ENCODE results near the gene KCNQ1. TPM values are rescaled to one million over a fixed set of nuclear protein-coding genes. Genes with fewer than 3 reads are reported as not detected.

Gene KCNQ1
- total RNA-seq, 2 donors from 2014 or later: 51.4 to 55.8 TPM

GRCh38 chr11:2828585-2829330, 383.9 kb downstream of the KCNQ1 start:
- H3K9ac ChIP-seq (ENCODE audit: low read depth in 2 of 2, low read length in 2 of 2): no peak overlapping the region
- no peak overlapping the region for H3K4me3 ChIP-seq
- TF ChIP-seq, protein P1, sequence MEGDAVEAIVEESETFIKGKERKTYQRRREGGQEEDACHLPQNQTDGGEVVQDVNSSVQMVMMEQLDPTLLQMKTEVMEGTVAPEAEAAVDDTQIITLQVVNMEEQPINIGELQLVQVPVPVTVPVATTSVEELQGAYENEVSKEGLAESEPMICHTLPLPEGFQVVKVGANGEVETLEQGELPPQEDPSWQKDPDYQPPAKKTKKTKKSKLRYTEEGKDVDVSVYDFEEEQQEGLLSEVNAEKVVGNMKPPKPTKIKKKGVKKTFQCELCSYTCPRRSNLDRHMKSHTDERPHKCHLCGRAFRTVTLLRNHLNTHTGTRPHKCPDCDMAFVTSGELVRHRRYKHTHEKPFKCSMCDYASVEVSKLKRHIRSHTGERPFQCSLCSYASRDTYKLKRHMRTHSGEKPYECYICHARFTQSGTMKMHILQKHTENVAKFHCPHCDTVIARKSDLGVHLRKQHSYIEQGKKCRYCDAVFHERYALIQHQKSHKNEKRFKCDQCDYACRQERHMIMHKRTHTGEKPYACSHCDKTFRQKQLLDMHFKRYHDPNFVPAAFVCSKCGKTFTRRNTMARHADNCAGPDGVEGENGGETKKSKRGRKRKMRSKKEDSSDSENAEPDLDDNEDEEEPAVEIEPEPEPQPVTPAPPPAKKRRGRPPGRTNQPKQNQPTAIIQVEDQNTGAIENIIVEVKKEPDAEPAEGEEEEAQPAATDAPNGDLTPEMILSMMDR (IDR thresholded peaks at IDR 0.05): no peak
- intact Hi-C loops (cut with DNase I): no loop called here
- no peak overlapping the region for H3K27ac ChIP-seq
- no peak for DNase-seq
- no peaks in the 10 kb centered on the region for H3K27me3 ChIP-seq
- no peaks in the 10 kb centered on the region for H3K9me3 ChIP-seq
- H3K4me1 ChIP-seq: no peaks in the 10 kb centered on the region
- no peaks in the 10 kb centered on the region for H3K36me3 ChIP-seq

GRCh38 chr11:2830030-2830812, 385.4 kb downstream of the KCNQ1 start:
- Histone ChIP-seq H3K4me1 (no peaks in the 10 kb centered on the region), H3K9ac (ENCODE audit: low read depth in 2 of 2, low read length in 2 of 2) (no peak overlapping the region), H3K27me3 (no peaks in the 10 kb centered on the region), H3K36me3 (no peaks in the 10 kb centered on the region), H3K27ac (no peak overlapping the region), H3K4me3 (no peak overlapping the region), H3K9me3 (no peaks in the 10 kb centered on the region)
- no peak for DNase-seq
- TF ChIP-seq, protein P1 (IDR thresholded peaks at IDR 0.05): no peak
- intact Hi-C loops (cut with DNase I): no loop called here

DNA sequence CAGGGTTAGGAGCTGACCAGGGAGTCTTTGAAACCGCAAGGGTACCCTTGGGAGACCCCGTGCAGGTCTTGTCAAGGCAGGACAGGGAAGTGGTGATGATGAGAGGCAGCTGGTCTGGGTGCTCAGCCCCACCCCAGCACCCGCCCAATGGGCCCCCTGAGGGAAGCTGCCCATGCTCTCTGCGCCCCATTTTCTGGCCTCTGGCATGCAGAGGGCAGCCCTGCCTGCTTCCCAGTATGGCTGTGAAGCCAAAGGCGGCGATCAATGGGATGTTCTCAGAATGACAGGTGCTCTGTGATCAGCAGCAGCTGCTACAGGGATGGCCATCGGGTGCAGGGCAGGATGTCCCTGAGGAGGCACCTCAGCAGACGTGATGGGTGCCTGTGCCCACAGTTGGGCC, 386.1 kb downstream of the KCNQ1 start:
- DNase-seq: no peak
- intact Hi-C loops (cut with DNase I): no loop called here

DNA sequence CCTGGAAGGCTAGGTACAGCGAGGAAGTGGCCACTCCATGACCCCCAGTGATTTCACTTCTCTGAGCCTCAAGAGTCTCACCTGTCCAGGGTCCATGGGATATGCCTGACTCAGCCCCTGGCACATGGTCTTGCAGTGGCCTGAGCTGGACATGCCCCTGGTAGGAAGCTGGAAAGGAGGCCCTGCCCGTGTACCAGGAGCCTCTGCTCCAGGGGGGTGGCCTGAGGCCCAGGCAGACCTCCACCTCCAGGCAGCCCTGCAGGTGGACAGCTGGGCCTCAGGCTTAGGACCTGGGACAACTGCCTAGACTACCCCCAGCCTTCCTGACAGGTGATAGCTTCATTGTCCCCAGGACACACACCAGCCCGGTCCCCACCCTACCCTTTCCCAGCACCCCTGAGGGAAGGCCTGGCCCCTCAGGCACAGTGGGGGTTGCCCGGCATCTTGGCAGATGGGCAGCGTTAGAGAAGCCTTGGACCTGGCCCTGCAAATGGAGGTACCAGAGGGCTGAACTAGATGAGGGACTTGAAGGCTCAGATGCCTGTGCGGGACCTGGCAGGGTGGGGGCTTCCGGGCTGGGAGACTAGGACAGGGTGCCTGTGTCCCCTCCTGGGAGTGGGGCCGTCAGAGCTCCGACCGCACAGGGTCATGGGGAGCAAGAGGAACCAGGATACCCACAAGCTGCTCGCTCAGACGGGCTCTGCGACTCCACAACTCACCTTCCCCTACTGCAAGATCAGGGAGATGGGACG, 387.1 kb downstream of the KCNQ1 start:
- Histone ChIP-seq H3K4me1 (no peaks in the 10 kb centered on the region), H3K27me3 (no peaks in the 10 kb centered on the region), H3K9me3 (no peaks in the 10 kb centered on the region), H3K4me3 (no peak overlapping the region), H3K27ac (no peak overlapping the region), H3K9ac (ENCODE audit: low read depth in 2 of 2, low read length in 2 of 2) (no peak overlapping the region), H3K36me3 (no peaks in the 10 kb centered on the region)
- TF ChIP-seq, protein P1 (IDR thresholded peaks at IDR 0.05): no peak
- intact Hi-C loops (cut with DNase I): no loop called here
- DNase-seq: no peak

More for the DNA sequence above, 386.1 kb downstream of the KCNQ1 start:
- H3K9ac ChIP-seq (ENCODE audit: low read depth in 2 of 2, low read length in 2 of 2): no peak overlapping the region
- H3K27ac ChIP-seq: no peak overlapping the region
- no peaks in the 10 kb centered on the region for H3K9me3 ChIP-seq
- H3K4me1 ChIP-seq: no peaks in the 10 kb centered on the region
- H3K27me3 ChIP-seq: no peaks in the 10 kb centered on the region
- H3K4me3 ChIP-seq: no peak overlapping the region
- no peaks in the 10 kb centered on the region for H3K36me3 ChIP-seq
- TF ChIP-seq, protein P1 (IDR thresholded peaks at IDR 0.05): no peak

GRCh38 chr11:2832533-2833020, 387.8 kb downstream of the KCNQ1 start:
- Histone ChIP-seq H3K4me3 (no peak overlapping the region), H3K4me1 (no peaks in the 10 kb centered on the region), H3K9me3 (no peaks in the 10 kb centered on the region), H3K36me3 (no peaks in the 10 kb centered on the region), H3K9ac (ENCODE audit: low read depth in 2 of 2, low read length in 2 of 2) (no peak overlapping the region), H3K27me3 (no peaks in the 10 kb centered on the region), H3K27ac (no peak overlapping the region)
- no peak for DNase-seq
- TF ChIP-seq, protein P1 (IDR thresholded peaks at IDR 0.05): no peak
- intact Hi-C loops (cut with DNase I): no loop called here
